Measurements from ENCODE around the gene SNX3.
A peak's percentile ranks its signal among the peaks of the same experiment; 100 is the strongest.
"Not testable (repeated sequence)": the region's sequence is repeated elsewhere in the genome, so short reads cannot be mapped to it uniquely, and the experiment has no call there.

SNX3 gene

DNA sequence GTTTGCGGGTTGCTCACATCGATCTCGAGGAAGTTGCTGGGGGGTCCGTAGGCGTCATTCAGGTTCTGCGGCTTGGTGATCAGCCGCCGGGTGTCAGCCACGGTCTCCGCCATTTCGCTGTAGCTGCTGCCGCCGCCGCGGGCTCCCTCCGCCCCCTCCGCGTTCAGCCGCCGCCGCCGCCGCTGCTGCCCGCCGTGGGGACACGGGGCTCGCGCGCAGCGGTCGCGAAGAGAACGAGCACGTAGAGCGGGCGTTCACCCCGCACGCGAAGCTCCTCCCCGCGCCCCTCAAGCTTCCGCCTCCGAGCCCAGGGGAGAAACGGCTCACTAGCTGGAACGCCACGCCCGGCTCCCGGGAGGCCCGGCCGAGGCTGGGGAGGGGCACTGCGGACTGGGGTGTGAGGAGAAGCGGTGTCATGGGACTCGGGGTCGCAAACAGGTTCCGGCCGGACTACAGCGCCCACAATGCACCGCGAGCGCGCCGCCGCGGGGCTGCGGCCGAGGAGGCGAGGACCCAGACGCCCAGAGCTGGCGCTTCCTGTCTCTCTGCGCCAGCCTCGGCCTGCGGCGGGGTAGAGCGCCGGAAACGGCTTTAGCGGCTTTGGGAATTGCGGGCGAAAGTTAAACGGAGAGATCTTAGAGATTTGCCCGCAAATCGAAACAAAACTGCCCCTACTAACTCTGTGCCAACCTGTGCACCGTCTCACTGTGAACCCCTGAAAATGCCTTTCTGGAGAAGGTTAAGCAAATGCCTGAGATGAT is at the start of gene SNX3:
Gene SNX3, minus strand, starts transcription at position 232 of the 761 bp plus-strand sequence. Its CDS starts 119 bp downstream, at position 113.
- peak; percentile 75 for FAIRE-seq

DNA sequence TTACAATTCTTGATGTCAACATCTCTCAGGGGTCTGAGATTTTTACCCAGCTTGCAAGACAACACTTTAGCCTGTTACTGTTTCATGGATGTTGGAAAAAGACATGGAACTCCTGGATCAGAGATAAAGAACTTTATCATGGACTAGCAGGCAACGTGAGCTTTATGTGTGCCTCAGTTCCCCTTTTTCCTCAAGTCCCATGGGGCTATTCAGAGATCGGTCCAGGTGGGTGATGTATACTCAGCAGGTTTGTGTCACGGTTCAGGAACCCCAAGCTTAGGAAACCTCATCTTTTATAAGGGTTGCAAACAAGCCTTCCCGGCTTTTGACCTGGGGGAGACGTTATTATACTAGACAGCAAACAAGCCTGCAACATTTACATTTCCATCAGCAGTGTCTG is 49.0 kb upstream of the SNX3 start:
- FAIRE-seq, result no peak

DNA sequence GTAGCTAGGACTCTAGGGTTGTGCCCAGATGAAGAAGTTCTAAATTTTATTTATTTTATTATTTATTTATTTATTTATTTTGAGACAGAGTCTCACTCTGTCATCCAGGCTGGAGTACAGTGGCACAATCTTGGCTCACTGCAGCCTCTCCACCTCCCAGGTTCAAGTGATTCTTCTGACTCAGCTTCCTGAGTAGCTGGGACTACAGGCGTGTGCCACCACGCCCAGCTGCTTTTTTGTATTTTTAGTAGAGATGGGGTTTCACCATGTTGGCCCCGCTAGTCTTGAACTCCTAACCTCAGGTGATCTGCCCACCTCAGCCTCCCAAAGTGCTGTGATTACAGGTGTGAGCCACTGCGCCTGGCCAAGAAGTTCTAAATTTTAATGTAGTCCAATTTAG is 47.8 kb upstream of the SNX3 start:
- FAIRE-seq, result not testable (repeated sequence)

DNA sequence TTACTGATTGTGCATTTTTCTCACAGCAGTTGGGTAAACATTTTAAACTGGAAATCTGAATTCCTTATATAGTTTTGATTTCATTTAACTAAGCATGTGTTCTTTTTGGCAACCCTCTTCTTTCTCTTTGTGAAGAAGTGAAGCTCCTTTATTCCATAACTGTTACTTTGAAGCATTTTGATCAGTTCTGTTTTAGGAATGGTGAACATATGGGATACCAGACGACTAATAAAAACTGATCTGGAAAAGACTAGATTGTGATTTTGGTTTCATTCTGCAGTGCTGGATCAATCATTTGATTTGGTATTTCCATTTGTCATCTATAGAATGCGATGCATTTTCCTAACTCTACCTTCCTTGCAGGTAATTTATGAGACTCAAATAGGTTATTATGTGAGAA is 43.8 kb upstream of the SNX3 start:
- no peak for FAIRE-seq

DNA sequence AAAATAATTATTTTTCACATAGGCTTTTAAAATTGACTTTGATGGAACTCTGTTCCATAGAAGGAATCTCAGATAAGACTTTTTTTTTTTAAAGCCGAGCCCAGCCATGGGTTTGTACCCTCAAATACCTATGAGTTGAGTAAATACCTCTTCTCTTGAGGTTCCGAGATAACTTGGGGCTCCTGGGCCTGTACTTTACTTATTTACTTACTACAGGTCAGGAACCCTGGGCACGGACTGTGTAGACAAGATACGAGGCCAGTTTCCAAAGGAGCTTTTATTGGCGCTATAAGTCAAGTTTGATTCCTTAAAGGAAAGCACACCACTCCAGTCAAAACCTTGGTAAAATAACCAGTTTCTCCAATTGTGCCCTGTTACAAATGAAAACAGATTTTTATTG is 41.5 kb upstream of the SNX3 start:
- FAIRE-seq, result no peak

DNA sequence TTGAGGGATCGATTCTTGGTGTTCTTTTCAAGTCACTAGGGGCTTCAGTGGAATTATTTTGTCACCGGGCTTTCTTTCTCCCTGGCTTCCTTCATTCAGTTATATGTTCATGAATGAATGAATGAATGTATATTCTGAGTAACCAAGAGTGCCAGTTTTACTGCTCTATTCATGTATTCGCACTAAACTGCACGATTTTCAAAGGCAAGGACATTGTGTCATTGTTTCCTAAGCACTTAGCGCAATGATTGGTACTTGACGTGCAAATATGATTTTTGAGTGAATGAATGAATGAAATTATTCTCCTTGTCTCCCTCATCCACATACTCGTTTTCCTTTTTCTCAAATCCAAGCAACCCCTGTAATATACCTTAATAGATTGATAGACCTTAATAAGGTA is 34.8 kb upstream of the SNX3 start:
- no peak for FAIRE-seq

DNA sequence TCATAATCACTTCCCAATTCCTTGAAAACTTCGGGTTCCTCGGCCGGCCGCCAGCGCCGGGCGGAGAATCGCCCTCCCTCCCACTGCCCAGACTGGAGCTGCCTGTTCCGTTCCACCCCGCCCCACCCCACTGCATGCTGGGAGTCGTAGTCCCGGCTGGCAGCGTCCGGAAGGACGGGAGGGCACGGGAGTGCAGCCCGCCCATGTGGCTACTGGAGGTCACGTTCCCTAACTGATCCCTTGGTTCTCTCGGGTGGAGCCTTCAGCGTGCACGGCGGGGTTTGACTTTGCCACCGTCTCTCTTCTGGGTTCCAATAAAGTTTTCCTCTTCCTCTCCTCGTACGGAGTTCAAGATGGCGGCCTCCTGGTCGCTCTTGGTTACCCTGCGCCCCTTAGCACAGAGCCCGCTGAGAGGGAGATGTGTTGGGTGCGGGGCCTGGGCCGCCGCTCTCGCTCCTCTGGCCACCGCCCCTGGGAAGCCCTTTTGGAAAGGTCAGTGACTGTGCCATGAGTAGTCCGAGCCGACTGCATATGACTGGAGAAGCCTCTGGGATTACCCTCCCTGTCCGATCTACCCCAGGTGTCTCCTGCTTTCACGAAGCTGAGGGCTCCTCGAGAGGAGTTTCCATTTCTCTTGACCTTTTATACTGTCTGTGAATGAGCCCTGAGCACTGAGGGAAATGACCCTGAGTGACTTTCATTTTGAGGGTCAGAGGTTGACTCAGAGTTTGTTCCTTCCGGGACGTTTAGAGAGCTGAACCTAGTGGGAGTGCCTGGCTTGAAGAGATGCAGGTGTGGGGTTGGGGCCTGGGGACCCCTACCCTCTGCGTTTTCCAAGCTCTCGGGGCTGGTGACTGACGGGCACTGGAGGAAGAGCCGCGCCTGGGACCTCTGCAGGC is 34.1 kb upstream of the SNX3 start, which contains the start of gene AFG1L:
Gene AFG1L, plus strand, starts transcription at position 328 of the 899 bp plus-strand sequence. Its CDS starts 26 bp downstream, at position 354.
- no peak for FAIRE-seq

DNA sequence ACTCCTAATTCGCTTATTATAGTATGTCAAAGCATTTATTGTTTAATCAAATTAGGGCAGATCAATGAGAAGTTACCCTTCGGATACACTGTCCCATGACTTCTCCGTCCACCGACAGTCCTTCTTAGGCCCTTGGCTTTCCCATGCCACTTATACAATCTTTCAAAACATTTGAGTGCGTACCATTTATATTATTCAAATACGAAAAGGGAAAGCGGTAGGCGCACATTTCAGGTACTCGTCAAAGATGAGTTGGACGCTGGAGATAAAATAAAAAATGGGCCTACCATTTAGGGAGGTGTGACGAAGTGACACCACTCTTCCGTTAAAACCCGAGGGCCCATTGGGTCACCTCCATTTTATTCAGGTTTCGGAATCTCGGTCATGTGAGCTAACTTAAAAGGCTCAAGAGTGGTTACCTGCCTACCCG is 33.5 kb upstream of the SNX3 start:
- FAIRE-seq, result no peak

DNA sequence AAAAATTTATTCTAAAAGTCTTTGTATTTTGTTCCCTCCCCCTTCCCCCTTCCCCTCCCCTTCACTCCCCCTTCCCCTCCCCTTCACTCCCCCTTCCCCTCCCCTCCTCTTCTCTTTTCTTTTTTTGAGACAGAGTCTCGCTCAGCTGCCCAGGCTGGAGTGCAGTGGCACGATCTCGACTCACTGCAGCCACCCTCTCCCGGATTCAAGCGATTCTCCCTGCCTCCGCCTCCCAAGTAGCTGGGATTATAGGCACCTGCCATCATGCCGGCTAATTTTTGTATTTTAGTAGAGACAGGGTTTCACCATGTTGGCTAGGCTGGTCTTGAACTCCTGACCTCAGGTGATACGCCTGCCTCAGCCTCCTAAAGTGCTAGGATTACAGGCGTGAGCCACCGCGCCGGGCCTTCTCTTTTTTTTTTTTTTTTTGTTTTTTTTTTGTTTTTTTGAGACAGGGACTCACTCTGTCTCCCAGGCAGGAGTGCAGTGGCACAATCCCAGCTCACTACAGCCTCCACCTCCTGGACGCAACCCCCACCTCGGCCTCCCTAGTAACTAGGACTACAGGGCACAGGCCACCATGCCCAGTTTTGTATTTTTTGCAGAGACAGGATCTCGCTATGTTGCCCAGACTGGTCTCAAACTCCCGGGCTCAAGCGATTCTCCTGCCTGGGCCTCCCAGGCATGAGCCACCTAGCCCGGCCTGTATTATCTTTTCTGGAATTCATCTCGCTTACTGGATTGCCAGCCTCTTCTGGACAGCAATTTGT is 32.9 kb upstream of the SNX3 start:
- no peak for FAIRE-seq

DNA sequence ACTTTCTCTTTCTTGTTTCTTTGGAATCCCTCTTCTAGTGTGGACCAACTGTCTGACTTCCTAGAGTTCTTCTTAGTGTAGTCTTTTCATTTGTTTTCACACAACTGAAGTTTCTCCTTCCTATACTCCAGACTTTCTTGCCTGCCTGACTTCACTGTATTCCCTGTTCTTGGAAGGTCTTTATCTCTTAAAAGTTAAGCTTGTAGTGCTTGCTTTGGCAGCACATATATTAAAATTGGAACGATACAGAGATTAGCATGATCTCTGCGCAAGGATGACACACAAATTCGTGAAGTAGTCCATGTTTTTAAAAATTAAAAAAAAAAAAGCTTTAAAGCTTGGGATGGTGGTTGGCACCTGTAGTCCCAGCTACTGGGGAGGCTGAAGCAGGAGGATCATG is 31.7 kb upstream of the SNX3 start:
- FAIRE-seq, result not testable (repeated sequence)

DNA sequence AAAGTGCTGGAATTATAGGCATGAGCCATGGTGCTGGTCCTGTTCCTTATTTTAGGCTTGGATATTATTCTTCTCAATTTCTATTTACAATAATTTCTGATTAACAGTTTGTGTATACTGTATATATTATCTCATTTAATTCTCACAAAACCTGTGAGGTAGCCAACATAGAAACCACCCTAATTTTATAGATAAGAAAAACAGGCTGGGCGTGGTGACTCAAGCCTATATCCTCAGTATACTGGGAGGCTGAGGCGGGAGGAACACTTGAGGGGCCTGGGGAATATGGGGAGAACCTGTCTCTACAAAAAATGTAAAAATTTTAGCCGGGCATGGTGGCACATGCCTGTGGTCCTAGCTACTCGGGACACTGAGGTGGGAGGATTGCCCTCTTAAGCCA is 30.3 kb upstream of the SNX3 start:
- FAIRE-seq, result no peak

DNA sequence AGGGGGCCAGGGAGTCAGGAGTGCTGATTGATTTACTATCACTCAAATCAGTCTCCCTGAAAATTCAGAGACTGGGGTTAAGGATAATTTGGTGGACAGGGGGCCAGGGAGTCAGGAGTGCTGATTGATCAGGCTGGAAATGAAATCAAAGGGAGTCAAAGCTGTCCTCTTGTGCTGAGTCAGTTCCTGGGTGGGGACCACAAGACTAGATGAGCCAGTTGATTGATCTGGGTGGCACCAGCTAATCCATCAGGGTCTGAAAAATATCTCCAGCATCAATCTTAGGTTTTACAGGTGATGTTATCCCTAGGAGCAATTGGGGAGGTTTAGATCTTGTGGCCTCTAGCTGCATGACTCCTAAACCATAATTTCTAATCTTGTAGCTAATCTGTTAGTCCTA is 27.9 kb upstream of the SNX3 start:
- no peak for FAIRE-seq

DNA sequence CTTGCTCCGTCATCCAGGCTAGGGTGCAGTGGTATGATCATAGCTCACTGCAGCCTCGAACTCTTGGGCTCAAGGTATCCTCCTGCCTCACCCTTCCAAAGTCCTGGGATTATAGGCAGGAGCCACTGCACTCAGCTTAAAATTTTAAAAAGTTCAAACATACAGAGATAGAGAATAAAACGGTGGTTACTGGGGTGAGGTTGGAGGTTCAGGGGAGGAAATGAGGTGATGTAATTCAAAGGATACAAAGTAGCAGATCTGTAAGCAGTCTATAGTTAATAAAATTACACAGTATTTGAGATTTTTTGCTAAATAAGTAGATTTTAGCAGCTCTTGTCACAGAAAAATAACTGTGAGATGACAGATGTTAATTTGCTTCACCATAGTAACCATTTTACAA is 26.5 kb upstream of the SNX3 start:
- no peak for FAIRE-seq

DNA sequence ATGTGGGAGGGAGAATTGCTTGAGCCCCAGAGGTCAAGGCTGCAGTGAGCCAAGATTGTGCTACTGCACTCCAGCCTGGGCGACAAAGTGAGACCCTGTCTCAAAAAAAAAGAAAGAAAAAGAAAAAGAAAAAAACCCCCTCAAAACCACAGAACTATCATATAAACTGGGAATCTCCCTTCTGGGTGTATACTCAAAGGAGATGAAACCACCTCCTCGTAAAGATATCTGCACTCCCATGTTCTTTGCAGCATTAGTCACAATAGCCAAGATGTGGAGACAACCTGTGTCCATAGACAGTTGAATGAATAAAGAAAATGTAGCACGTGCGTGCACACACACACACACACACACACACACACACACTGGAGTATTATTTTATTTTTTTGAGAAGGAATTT is 25.5 kb upstream of the SNX3 start:
- no peak for FAIRE-seq

DNA sequence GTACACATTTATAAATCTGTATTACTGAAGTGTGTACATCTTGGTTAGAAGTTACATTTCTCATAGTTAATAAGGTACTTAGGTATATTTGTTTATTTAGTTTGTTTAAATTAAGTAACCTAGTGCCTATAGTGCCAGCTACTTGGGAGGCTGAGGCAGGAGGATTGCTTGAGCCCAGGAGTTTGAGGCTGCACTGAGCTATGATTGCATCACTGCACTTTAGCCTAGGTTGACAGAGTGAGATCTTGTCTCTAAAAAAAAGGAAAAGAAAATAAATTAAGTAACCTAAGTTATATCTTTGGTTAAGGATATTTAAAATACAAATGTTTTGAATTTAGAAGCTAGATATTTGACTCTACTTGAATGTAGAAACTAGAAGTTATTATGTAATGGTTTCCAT is 24.5 kb upstream of the SNX3 start:
- FAIRE-seq, result no peak

DNA sequence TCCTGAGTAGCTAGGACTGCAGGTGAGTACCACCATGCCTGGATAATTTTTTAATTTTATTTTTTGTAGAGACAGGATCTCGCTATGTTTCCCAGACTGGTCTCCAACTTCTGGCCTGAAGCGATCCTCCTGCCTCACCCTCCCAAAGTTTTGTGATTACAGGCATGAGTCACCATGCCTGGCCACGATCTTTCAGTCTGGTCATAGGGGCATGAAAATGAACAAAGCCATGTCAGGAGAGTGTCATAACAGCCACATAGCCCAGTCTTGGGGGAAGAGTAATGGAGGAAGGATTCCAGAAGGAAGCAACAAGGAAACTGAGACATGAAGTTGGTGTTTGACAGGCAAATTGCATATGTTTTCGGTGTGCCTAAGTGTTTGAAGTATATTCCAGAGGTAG is 17.0 kb upstream of the SNX3 start:
- no peak for FAIRE-seq

DNA sequence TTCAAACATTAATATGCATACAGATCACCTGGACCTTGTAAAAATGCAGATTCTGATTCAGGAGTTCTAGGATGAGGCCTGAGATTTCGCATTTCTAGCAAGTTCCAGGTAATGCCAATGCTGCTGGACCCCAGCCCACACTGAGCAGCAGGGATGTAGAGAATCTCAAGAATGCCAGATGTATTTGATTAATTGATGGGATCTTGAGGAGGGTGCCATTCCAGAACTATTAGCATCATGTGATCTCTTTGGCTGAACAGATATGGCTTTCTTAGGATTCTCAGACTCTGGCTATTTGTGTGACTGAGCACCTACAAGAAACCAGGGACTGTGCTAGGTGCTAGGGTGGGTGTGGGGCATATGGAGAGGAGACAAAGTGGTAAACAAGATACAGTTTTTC is 16.5 kb upstream of the SNX3 start:
- no peak for FAIRE-seq

DNA sequence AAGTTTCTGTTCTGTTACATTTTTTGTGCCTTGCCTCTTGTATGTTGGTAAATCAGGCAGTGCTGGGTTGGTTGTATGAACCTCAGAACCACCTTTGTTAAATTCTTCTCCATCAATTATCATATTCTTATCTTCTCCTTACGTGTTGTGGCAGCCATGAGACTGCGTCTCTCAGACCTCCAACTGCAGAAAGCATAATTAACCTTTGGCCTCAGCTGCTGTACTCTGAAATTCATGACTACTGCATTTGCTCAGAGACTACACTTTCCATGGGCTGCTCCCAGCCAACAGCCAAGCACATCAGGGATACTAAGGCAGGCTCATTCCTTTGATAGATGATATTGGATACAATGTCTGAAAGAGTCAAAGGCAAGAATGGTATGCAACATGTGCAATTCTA is 15.1 kb upstream of the SNX3 start:
- no peak for FAIRE-seq

DNA sequence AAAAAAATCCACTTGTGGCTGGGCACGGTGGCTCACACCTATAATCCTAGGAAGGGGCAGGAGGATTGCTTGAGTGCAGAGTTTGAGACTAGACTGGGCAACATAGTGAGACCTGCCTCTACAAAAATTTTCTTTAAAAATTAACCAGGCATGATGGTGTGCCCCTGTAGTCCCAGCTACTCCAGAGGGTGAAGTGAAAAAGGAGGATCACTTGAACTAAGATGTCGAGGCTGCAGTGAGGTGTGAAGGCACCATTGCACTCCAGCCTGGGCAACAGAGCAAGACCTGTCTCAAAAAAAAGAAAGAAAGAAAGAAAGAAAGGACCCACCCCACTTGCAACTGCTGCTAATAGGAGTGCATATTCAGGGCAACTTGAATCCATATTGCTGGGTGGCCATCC is 13.7 kb upstream of the SNX3 start:
- FAIRE-seq, result no peak

DNA sequence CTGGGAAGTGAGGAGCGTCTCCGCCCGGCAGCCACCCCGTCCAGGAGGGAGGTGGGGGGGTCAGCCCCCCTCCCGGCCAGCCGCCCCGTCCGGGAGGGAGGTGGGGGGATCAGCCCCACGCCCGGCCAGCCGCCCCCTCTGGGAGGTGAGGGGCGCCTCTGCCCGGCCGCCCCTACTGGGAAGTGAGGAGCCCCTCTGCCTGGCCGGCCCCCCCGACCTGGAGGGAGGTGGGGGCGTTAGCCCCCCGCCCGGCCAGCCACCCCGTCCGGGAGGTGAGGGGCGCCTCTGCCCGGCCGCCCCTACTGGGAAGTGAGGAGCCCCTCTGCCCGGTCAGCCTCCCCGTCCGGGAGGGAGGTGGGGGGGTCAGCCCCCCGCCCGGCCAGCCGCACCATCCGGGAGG is 9.1 kb upstream of the SNX3 start:
- not testable (repeated sequence) for FAIRE-seq

DNA sequence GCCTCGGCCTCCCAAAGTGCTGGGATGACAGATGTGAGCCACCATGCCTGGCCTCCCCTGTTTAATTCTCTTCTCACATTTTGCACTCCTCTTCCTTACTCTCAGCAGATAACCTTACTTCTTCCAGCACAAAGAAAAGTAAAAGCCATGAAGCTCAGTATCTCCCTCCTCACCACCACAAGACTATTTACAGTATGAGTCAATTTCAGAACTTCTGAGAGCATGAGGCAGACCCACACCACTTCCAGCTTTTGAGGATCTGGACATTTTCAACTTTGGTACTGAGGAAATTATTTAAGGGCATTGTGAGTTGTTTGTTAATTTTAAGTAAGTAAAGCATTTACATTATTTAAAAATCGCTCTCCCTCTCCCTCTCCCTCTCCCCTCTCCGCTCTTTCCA is 8.0 kb upstream of the SNX3 start:
- no peak for FAIRE-seq

DNA sequence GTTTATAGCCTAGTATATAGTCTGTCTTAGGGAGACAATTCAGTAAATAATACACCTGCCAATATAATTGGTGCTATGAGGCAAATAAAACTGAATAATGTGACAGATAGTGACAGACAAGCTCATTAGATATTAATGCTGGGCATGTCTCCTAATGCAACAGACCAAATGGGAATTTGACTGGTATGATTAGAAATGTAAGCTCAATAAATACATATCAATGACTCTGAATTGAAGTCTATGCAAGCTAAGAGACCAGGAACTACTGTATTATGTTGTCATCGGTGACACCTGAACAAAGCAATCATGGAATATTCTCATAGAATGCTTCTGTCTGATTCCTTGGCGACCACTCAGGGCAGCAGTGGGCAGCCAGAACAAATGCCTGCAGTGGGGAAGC is 2.5 kb upstream of the SNX3 start:
- no peak for FAIRE-seq

DNA sequence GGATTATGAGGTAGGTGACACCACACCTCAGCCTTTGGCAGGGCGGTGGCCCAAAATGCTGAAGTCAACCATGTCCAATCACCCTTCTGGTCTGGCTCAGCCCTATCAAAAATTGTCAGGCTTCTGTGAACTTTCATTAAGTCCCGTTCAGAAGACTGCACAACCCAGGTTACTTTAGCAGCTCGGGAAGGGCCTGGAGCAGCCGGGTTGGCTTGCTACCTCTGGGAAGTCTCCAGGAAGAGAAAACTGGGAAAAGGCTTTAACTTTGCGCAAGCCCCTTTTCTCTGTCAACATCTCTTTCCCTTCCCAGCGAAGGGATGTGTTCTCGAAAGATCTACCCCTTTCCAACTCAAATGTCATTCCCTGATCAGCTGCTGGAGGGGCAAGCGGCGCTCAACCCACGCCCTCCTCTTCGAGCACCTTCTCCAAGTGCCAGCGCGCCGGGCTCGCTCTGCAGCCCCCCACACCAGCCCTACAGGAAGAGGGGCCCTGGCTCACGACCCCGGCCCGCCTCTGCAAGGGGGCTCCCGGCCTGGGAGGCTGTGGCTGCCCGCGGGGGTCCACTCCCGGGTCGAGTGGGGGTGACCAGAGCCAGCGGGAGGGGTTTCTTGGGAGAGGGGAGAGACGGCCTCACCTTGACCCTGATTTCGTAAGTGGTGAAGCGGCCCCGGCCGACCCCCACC is 573 bp downstream of the SNX3 start:
- FAIRE-seq, result no peak

Data from TTC549 (cell line).